Stimulated activated naive B cell treated with anti-CD40 and anti-IgM and Interleukin-4, amounts not matched to agents 10 μg/mL and 1 μg/mL and 100 μg/mL, for 72 hours (primary cell): ENCODE results near the gene ANKRD55.
"Not testable (repeated sequence)": the region's sequence is repeated elsewhere in the genome, so short reads cannot be mapped to it uniquely, and the experiment has no call there.

ENCODE experiments used
- ATAC-seq, 2 donors: fragments of 150-1000 bp; cut with Tn5 transposase; replicated peaks; 2 replicates each; pipeline ENCODE4 v1.10.0; 2021; ENCODE audit warnings: moderate library complexity in 1 of 2
- DNase-seq: peaks from one replicate; pipeline ENCODE4 v3.0.0; 2021
- H3K27ac Mint-ChIP-seq: one replicate; pipeline ENCODE4 v1.8.0; 2022; ENCODE audit warnings: mild to moderate bottlenecking, mixed read lengths
- H3K27me3 Mint-ChIP-seq, 2 donors: one replicate each; pipeline ENCODE4 v1.8.0; 2022; ENCODE audit warnings: mixed read lengths in 2 of 2
- H3K36me3 Mint-ChIP-seq, 2 donors: one replicate each; pipeline ENCODE4 v1.8.0; 2022; ENCODE audit warnings: mixed read lengths in 2 of 2, mild to moderate bottlenecking in 1 of 2
- H3K4me1 Mint-ChIP-seq, 2 donors: one replicate each; pipeline ENCODE4 v1.8.0; 2022; ENCODE audit warnings: mixed read lengths in 2 of 2, mild to moderate bottlenecking in 1 of 2
- H3K4me3 Mint-ChIP-seq, 2 donors: one replicate each; pipeline ENCODE4 v1.8.0; 2022; ENCODE audit warnings: mild to moderate bottlenecking in 2 of 2, mixed read lengths in 2 of 2, moderate library complexity in 1 of 2
- H3K9me3 Mint-ChIP-seq, 2 donors: one replicate each; pipeline ENCODE4 v1.8.0; 2022; ENCODE audit warnings: mixed read lengths in 2 of 2, mild to moderate bottlenecking in 1 of 2

Gene ANKRD55

DNA sequence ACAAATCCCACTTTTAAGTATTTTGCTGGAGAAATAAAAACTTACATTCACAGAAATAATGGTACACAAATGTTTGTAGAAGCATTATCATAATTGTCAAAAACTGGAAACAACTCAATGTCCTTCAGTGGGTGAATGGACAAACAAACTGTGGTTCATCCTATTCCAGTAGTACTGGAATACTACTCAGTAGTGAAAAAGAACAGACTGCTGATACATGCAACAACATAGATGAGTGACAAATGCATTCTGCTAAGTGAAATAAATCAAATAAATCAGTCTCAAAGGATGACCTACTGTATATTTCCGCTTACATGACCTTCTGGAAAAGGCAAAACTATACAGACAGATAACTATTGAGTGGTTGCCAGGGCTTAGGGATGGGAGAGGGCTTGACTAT is 114.1 kb downstream of the ANKRD55 start:
- Mint-ChIP-seq H3K4me3 (no peak overlapping the region), H3K27me3 (no peaks in the 10 kb centered on the region), H3K36me3 (no peaks in the 10 kb centered on the region), H3K4me1 (no peaks in the 10 kb centered on the region), H3K27ac (no peak overlapping the region), H3K9me3 (no peaks in the 10 kb centered on the region)
- ATAC-seq (no peak), DNase-seq (no peak)

DNA sequence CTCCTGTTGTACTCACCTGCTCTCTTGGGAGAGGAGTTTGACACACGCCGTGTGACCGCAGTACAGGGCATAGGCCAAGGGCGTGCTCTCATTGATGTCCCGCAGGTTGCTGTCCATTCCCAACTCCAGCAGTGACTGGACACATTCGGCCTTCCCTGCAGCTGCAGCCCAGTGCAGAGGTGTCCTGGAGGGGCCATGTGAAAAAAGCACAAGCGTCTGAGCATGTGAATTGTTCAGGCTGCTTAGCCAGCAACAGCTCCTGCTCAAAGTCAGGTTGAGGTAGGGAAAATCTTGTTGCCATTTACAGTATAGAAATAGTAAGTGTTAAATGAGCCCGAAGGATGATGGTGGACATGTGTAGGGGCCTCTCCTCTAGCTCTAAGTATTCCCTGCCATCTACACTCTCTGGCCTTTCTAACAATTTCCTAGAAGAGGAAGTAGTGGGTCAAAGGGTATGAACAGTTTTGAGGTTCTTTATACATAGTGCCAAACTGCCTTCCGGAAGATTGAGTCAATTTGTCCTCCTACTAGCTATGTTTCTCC is 116.5 kb downstream of the ANKRD55 start:
- no peak overlapping the region for H3K27ac Mint-ChIP-seq
- no peak for ATAC-seq
- no peak overlapping the region for H3K4me3 Mint-ChIP-seq

DNA sequence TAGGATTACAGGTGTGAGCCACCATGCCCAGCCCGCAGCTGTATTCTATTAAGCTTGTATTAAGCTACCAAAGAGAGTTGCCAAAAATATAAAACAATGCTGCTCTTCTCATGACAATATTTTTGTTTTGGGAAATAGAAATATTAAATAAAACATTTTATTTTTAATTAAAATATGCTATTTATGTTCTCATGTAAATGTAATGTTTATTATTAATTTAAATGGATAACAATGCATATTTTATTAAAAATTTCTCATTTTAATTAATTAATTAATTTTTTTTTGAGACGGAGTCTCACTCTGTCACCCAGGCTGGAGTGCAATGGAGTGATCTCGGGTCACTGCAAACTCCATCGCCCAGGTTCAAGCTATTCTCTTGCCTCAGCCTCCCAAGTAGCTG is 117.5 kb downstream of the ANKRD55 start:
- H3K4me1 Mint-ChIP-seq = no peaks in the 10 kb centered on the region
- DNase-seq = no peak
- H3K27me3 Mint-ChIP-seq = no peaks in the 10 kb centered on the region
- no peaks in the 10 kb centered on the region for H3K9me3 Mint-ChIP-seq
- H3K36me3 Mint-ChIP-seq = no peaks in the 10 kb centered on the region
- no peak overlapping the region for H3K4me3 Mint-ChIP-seq
- ATAC-seq = no peak
- H3K27ac Mint-ChIP-seq = no peak overlapping the region

More for the DNA sequence above, 116.5 kb downstream of the ANKRD55 start:
- no peaks in the 10 kb centered on the region for H3K27me3 Mint-ChIP-seq
- H3K9me3 Mint-ChIP-seq = no peaks in the 10 kb centered on the region
- DNase-seq = no peak
- H3K4me1 Mint-ChIP-seq = no peaks in the 10 kb centered on the region
- H3K36me3 Mint-ChIP-seq = no peaks in the 10 kb centered on the region

DNA sequence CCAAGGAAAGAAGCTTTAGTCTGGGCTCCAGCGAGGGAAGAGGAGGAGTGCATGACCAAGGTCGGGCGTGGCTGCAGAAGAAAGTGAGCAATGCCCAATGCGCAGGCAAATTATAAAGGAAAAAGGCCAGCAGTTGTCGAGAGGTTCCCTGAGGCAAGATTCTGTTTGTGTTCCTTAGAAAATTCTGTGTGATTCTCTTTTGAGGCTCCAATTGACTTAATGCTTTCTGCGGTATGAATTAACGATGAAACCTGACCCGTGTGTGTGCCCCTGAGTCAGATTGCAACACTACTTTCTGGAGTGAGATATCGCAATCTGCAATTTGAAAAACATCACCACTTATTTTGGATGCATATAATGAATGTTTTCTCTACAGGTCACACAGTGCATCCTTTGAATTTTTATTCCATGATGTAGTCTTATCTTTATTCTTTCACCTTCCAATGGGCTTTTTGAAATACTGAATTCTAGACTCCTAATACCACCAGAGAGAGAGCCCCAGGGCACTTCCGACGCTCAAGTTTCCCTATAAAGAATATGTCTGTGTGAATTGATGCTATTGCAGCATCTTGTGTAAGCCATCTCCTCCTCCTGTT is 120.5 kb downstream of the ANKRD55 start:
- Mint-ChIP-seq H3K4me1 (no peaks in the 10 kb centered on the region), H3K36me3 (no peaks in the 10 kb centered on the region), H3K9me3 (no peaks in the 10 kb centered on the region), H3K27me3 (peaks cover 0 to 2% of the 10 kb centered on the region in 2 donors), H3K4me3 (no peak overlapping the region), H3K27ac (no peak overlapping the region)
- no peak for ATAC-seq
- no peak for DNase-seq

DNA sequence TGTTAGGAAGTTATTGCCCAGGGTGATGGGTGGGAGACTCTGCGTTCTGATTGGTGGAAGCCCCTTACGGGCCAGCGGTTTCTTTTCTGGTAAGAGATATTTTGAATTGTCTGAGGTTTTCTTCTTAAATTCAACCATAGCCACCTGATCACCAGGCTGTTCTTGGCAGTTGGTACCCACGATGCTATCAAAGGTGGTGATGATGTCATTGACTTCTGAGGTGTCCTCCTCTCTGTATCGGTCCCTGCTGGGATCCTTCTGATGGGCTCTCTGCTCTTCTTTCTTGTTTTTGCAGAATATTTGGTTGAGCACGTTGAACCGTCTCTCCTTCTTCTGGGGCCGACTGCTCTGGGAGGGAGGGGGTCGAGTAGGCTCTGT is 121.7 kb downstream of the ANKRD55 start:
- ATAC-seq (no peak), DNase-seq (no peak)
- Mint-ChIP-seq H3K27ac (no peak overlapping the region), H3K4me3 (no peak overlapping the region), H3K9me3 (no peaks in the 10 kb centered on the region), H3K27me3 (peaks cover 0 to 4% of the 10 kb centered on the region in 2 donors), H3K36me3 (no peaks in the 10 kb centered on the region), H3K4me1 (no peaks in the 10 kb centered on the region)

DNA sequence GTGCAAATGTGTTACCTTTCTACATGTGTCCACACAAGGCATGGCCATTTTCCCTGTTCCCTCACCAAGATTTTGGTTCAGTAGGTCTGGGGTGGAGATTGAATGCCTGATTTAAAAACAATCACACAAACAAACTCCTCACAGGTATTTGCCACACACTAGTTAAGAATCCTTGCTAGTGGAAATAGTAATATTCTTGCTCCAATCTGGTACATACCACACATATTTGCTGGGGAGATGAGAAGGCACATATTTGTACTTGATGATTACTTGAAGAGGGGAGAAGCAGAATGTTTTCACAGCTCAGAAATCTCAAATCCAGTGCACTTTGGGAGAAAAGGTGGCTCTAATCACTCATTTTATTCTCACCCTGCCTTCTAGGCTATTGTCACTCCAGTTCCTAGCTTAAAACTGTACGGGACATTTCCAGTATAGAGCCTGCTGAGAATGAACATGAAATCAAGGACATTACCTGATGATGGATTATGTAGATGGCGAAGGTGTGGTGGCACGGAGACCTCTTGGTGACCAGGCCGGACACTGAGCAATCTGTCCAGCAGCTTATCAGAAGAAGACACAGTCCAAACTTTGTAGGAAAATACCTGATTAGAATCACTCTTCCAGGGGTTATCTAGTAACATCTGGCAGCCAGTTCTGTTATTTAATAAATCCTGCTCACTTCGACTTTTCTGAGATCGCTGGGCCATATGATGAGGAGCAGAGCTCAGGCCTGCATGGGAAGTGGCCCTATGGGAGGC is 122.3 kb downstream of the ANKRD55 start:
- ATAC-seq (no peak), DNase-seq (no peak)
- peaks cover 0 to 4% of the 10 kb centered on the region in 2 donors for H3K27me3 Mint-ChIP-seq
- H3K27ac Mint-ChIP-seq = no peak overlapping the region
- H3K9me3 Mint-ChIP-seq = no peaks in the 10 kb centered on the region
- peaks cover 0 to 2% of the 10 kb centered on the region in 2 donors for H3K4me1 Mint-ChIP-seq
- no peaks in the 10 kb centered on the region for H3K36me3 Mint-ChIP-seq
- H3K4me3 Mint-ChIP-seq = no peak overlapping the region

DNA sequence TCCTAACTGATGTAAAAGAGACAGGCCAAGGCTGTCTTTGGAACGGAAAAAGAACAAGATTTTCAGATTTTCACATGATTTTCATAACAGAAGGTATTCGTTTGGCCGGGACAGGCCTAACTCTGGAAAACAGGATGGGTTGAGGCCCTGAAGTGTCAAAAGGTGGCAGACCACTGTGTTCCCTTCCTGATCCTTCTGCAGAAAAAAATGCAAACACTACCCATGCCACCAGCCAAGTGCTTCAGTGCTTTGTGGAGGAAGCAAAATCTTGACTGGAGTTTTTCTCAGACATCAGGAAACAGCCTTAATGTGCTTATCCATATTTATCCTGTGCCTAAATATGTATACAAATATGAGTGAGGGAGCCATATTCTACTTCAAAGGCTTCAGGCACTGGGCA is 124.9 kb downstream of the ANKRD55 start:
- Mint-ChIP-seq H3K4me1 (peaks cover 6 to 10% of the 10 kb centered on the region in 2 donors), H3K9me3 (no peaks in the 10 kb centered on the region), H3K27ac (no peak overlapping the region), H3K4me3 (no peak overlapping the region), H3K27me3 (peaks cover 6 to 12% of the 10 kb centered on the region in 2 donors), H3K36me3 (no peaks in the 10 kb centered on the region)
- DNase-seq (no peak), ATAC-seq (no peak)

DNA sequence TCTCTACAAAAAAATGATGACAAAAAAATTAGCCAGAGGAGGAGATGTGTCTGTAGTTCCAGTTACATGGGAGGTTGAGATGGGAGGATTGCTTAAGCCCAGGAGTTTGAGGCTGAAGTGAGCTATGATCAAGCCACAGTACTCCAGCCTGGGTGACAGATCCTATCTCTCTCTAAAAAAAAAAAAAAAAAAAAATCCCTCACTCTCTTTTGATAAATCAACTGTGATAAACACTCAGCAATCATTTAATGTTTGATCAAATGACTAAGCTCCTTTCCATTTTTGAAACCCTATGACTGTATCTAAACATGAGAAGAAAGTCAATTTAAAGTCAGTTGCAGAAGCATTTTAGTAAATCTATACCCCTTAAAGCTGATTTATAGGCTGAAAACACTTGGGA is 126.3 kb downstream of the ANKRD55 start:
- no peak overlapping the region for H3K4me3 Mint-ChIP-seq
- no peaks in the 10 kb centered on the region for H3K36me3 Mint-ChIP-seq
- no peak for DNase-seq
- no peak overlapping the region for H3K27ac Mint-ChIP-seq
- H3K27me3 Mint-ChIP-seq = peaks cover 6 to 12% of the 10 kb centered on the region in 2 donors
- H3K9me3 Mint-ChIP-seq = no peaks in the 10 kb centered on the region
- H3K4me1 Mint-ChIP-seq = peaks cover 6 to 10% of the 10 kb centered on the region in 2 donors
- no peak for ATAC-seq

DNA sequence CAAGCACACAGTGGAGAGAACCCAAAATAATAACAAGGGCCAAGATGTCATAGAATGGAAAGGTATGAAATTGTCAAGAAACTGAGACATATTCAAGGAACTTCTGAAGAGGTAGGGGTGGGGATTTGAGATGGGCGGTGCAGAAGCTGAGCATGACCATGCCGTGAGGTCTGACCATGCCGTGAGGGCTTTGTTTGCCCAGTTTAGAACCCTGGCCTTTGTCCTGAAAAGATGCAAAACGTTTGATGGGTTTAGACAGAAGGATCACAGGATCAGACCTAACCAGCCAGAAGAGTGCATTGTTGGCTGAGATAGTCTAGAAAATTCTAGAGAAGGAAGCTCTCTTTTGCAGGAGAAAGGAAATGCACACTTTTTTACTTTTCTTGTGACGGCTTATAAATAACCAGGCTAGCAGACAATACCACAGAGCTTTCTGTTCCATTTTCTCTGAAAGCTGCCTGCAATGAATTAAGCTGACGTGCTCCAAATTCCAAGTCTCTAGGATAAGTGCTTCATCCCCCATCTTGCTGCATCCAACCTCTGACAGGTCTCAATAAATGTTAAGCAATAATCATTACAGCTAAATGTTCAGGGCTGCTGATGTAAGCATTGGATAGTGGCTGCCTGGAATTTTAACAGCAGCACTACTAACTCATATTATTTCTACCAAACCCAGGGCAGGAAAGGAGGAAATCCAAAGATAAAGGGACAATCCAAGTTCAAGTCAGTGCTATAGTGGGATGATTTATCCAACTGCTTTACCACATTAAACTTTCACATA is 127.4 kb downstream of the ANKRD55 start:
- DNase-seq = no peak

DNA sequence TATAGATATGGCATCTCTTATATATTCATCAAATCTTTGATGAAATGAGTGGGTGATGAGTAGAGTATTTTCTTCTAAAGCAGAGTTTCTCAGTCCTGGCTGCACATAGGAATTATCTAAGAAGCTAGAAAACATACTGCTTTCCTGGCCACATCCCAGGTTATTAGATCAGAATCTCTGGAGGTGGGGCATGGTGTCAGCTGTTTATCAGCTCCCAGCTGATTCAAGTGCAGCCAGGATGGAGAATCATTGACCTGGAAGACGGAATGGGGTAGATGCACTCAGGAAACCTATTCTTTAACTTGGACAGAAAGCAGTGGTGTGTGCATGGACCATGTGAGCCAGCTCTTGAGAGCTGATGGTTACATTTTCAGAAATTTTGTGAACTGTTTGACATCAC is 130.2 kb downstream of the ANKRD55 start:
- peaks cover 6 to 10% of the 10 kb centered on the region in 2 donors for H3K4me1 Mint-ChIP-seq

More for the DNA sequence above, 127.4 kb downstream of the ANKRD55 start:
- Mint-ChIP-seq H3K9me3 (no peaks in the 10 kb centered on the region), H3K4me1 (peaks cover 6 to 10% of the 10 kb centered on the region in 2 donors), H3K27ac (no peak overlapping the region), H3K36me3 (no peaks in the 10 kb centered on the region), H3K4me3 (no peak overlapping the region), H3K27me3 (peaks cover 6 to 12% of the 10 kb centered on the region in 2 donors)
- ATAC-seq = no peak

DNA sequence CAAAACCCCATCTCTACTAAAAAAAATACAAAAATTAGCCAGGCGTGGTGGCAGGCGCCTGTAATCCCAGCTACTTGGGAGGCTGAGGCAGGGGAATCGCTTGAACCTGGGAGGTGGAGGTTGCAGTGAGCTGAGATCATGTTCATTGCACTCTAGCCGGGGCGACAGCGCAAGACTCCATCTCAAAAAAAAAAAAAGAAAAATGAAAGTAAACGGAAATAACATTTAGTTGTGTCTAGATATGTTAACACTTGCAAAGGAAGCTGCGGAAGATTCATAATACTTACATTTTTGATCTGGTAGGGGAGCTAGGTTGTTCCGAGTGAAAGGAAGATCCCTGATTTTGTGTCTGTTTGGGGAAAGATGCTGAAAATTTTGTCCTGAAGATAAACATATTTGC is 130.9 kb downstream of the ANKRD55 start:
- not testable (repeated sequence) for H3K27ac Mint-ChIP-seq, H3K27me3 Mint-ChIP-seq
- H3K4me1 Mint-ChIP-seq = peaks cover 6 to 10% of the 10 kb centered on the region in 2 donors

More for the DNA sequence above, 130.2 kb downstream of the ANKRD55 start:
- no peak overlapping the region for H3K27ac Mint-ChIP-seq
- H3K27me3 Mint-ChIP-seq = peaks cover 6 to 12% of the 10 kb centered on the region in 2 donors
- no peaks in the 10 kb centered on the region for H3K9me3 Mint-ChIP-seq
- H3K36me3 Mint-ChIP-seq = no peaks in the 10 kb centered on the region
- no peak overlapping the region for H3K4me3 Mint-ChIP-seq
- ATAC-seq = no peak
- DNase-seq = no peak

DNA sequence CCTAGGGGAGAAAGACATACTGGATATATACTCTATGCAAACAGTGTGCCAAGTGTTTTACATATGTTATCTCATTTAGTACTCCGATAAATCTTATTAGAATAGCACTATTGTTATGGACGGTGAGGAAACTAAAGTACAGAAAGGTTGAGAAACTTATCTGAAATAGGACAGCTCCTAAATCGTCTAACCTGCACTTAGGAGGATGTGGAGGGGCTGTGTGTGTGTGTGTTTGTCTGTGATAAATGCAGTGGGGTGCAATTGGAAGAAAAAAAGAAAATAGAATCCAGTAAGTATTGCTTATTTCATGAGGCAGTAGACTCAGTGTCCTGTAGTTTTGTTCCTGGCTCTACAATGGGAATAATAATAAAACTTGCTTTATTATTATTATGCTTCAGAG is 131.9 kb downstream of the ANKRD55 start:
- H3K9me3 Mint-ChIP-seq = peaks cover 0 to 2% of the 10 kb centered on the region in 2 donors
- DNase-seq (no peak), ATAC-seq (no peak)
- peaks cover 6 to 8% of the 10 kb centered on the region in 2 donors for H3K27me3 Mint-ChIP-seq
- peaks cover 6 to 10% of the 10 kb centered on the region in 2 donors for H3K4me1 Mint-ChIP-seq
- no peak overlapping the region for H3K27ac Mint-ChIP-seq
- H3K36me3 Mint-ChIP-seq = no peaks in the 10 kb centered on the region
- H3K4me3 Mint-ChIP-seq = no peak overlapping the region

More for the DNA sequence above, 130.9 kb downstream of the ANKRD55 start:
- H3K4me3 Mint-ChIP-seq, H3K9me3 Mint-ChIP-seq, ATAC-seq, DNase-seq, H3K36me3 Mint-ChIP-seq: not testable (repeated sequence)

DNA sequence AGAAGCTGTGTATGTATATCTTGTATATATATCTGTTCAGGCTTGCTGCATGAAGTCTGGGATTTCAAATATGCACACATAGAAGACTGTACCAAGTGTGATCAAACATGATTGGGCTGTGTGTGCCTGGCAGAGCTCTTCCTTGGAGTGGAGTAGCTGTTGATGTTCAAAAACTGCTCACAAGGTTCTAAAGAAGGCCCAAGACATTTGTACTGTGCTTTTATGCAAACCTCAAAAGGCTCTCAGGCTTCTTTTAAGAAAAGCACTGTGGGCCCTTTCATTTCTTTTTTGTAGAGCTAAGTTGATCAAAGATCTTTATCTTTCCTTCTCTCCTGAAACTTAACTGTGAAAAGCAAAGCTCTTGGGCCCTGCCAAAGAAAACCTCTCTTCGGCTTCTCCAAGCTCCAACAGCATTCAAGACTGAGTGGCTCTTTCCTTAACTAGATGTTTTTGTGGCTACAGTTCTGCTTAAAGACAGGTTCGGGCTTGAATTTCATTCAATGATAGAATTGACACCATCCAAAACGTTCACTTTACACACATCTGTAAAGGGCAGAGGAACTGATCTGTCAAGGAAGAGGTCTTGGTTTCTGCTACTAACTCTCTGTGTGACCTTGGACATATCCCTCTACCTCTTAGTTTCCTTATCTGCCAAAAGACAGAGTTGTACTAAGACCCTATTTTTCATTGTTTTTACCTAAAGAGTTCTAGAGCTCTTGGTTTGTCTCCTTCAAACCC is 132.5 kb downstream of the ANKRD55 start:
- Mint-ChIP-seq H3K4me1 (peaks cover 8 to 10% of the 10 kb centered on the region in 2 donors), H3K9me3 (peaks cover 0 to 2% of the 10 kb centered on the region in 2 donors), H3K27me3 (peaks cover 6 to 8% of the 10 kb centered on the region in 2 donors), H3K27ac (no peak overlapping the region), H3K36me3 (no peaks in the 10 kb centered on the region), H3K4me3 (no peak overlapping the region)
- DNase-seq (no peak), ATAC-seq (no peak)

DNA sequence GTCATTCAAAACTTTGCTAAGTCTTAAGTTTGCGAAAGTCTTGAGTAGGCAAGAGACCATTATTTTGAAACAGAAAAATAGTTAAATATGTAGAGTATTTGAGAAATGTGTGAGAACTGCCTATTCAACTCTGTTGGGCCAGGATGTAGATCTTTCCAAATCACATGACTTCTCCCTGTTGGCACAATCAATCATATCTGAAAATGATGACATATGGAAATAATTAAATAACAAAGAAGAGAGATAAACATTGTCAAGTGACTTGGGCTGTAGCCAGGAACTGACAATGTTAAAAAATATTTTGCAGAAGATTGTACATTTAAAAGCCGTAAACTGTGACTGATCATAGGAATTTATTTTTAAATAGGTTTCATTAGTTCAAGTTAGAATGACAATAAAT is 133.8 kb downstream of the ANKRD55 start:
- no peak overlapping the region for H3K27ac Mint-ChIP-seq
- H3K9me3 Mint-ChIP-seq = peaks cover 0 to 2% of the 10 kb centered on the region in 2 donors
- DNase-seq (no peak), ATAC-seq (no peak)
- peaks cover 0 to 4% of the 10 kb centered on the region in 2 donors for H3K27me3 Mint-ChIP-seq
- H3K4me1 Mint-ChIP-seq = peaks cover 11 to 16% of the 10 kb centered on the region in 2 donors
- no peaks in the 10 kb centered on the region for H3K36me3 Mint-ChIP-seq
- no peak overlapping the region for H3K4me3 Mint-ChIP-seq
